T-cell (primary cell): ENCODE measurements around the gene OBP2B. TPM values are rescaled to one million over a fixed set of nuclear protein-coding genes. Genes with fewer than 3 reads are reported as not detected.
"Not testable (repeated sequence)": the region's sequence is repeated elsewhere in the genome, so short reads cannot be mapped to it uniquely, and the experiment has no call there.

ENCODE experiments used
- ATAC-seq, 4 experiments: fragments of 200-7000 bp in 3 of 4; fragments of 150-1000 bp in 1 of 4; cut with Tn5 transposase; replicated peaks in 1 of 4; 1 replicate in 3 of 4; 2 replicates in 1 of 4; pipeline ENCODE4 v1.10.0; 2021; ENCODE audit warnings: moderate library complexity in 3 of 4, mild to moderate bottlenecking in 2 of 4, moderate number of reproducible peaks in 1 of 4
- CTCF ChIA-PET, 2 donors: fragments of 300-600 bp; sonication (Branson Sonifier 250); formaldehyde crosslinking; loops; one replicate each; lab custom pipeline; 2022; ENCODE audit warnings: antibody characterized with exemption in 2 of 2; lab: Charles Lee
- POLR2A ChIA-PET, 2 donors: fragments of 300-600 bp; sonication (Branson Sonifier 250); formaldehyde crosslinking; loops; one replicate each; lab custom pipeline; 2022; ENCODE audit warnings: antibody characterized with exemption in 2 of 2; lab: Charles Lee
- DNase-seq, 35 experiments: peaks; one replicate each; pipeline versions ENCODE4 v3.0.0 to v3.0.0-alpha.2; 2013 to 2023
- H3K27ac ChIP-seq: one replicate; pipeline ENCODE4 v1.5.1; 2013; ENCODE audit warnings: low read length
- H3K27me3 ChIP-seq, 2 experiments: replicated peaks in 1 of 2; 1 replicate in 1 of 2; 2 replicates in 1 of 2; pipeline versions ENCODE4 v1.6.1 to v1.7.0; 2013; ENCODE audit warnings: low read length in 1 of 2, mixed read lengths in 1 of 2; ENCODE audit not compliant: control insufficient read depth in 2 of 2, insufficient read depth in 2 of 2; ENCODE audit errors: extremely low read depth in 1 of 2
- H3K36me3 ChIP-seq, 2 donors: 1 replicate in 1 of 2; 2 replicates in 1 of 2; pipeline versions ENCODE4 v1.6.1 to v1.7.0; 2013; ENCODE audit warnings: low read length in 1 of 2; ENCODE audit not compliant: control insufficient read depth in 2 of 2, insufficient read depth in 1 of 2; ENCODE audit errors: extremely low read depth in 1 of 2
- H3K4me1 ChIP-seq, 2 experiments: 1 replicate in 1 of 2; 2 replicates in 1 of 2; pipeline versions ENCODE4 v1.6.1 to v1.7.0; 2013; ENCODE audit warnings: low read length in 2 of 2, mixed read lengths in 1 of 2; ENCODE audit not compliant: insufficient read depth in 2 of 2, control insufficient read depth in 1 of 2; ENCODE audit errors: extremely low read depth in 1 of 2
- H3K4me3 ChIP-seq, 2 donors: 1 replicate in 1 of 2; 2 replicates in 1 of 2; pipeline versions ENCODE4 v1.5.1 to v1.7.0; 2013; ENCODE audit warnings: mild to moderate bottlenecking in 2 of 2, low read length in 1 of 2, moderate library complexity in 1 of 2; ENCODE audit not compliant: control insufficient read depth in 1 of 2; ENCODE audit errors: extremely low read depth in 1 of 2
- H3K9me3 ChIP-seq: 2 replicates; pipeline ENCODE4 v1.7.0; 2013
- H3K27ac Mint-ChIP-seq, 2 donors: one replicate each; pipeline ENCODE4 v1.8.0; 2020 to 2021; ENCODE audit warnings: mild to moderate bottlenecking in 2 of 2, mixed read lengths in 2 of 2
- H3K27me3 Mint-ChIP-seq, 2 donors: one replicate each; pipeline ENCODE4 v1.8.0; 2021 to 2022; ENCODE audit warnings: mixed read lengths in 2 of 2
- H3K36me3 Mint-ChIP-seq: one replicate; pipeline ENCODE4 v1.8.0; 2021; ENCODE audit warnings: mixed read lengths
- H3K4me1 Mint-ChIP-seq, 3 donors: one replicate each; pipeline ENCODE4 v1.8.0; 2020 to 2022; ENCODE audit warnings: mixed read lengths in 3 of 3, mild to moderate bottlenecking in 1 of 3
- H3K4me3 Mint-ChIP-seq, 3 donors: one replicate each; pipeline ENCODE4 v1.8.0; 2020 to 2022; ENCODE audit warnings: mild to moderate bottlenecking in 3 of 3, mixed read lengths in 3 of 3, moderate library complexity in 3 of 3
- H3K9me3 Mint-ChIP-seq, 3 donors: one replicate each; pipeline ENCODE4 v1.8.0; 2020 to 2022; ENCODE audit warnings: mixed read lengths in 3 of 3
- WGBS: methylation state at CpG from one replicate; pipeline ENCODE4 v1.1.5; 2013; ENCODE audit warnings: missing lambda C conversion rate; ENCODE audit not compliant: insufficient coverage; 5-methylcytosine and 5-hydroxymethylcytosine counted together
- total RNA-seq, 35 experiments: library from RNA in 6 of 35; stranded (reverse) in 6 of 35; fragments of 120-200 nt in 1 of 35; gene quantifications; one replicate each; pipeline versions ENCODE4 v1.2.1 to v1.2.4 and lab custom pipeline; 2013 to 2026

Gene OBP2B
- total RNA-seq, 5 donors from 2014 or later (not counting 1 experiment from before 2014, with no cell fraction given), result not detected

DNA sequence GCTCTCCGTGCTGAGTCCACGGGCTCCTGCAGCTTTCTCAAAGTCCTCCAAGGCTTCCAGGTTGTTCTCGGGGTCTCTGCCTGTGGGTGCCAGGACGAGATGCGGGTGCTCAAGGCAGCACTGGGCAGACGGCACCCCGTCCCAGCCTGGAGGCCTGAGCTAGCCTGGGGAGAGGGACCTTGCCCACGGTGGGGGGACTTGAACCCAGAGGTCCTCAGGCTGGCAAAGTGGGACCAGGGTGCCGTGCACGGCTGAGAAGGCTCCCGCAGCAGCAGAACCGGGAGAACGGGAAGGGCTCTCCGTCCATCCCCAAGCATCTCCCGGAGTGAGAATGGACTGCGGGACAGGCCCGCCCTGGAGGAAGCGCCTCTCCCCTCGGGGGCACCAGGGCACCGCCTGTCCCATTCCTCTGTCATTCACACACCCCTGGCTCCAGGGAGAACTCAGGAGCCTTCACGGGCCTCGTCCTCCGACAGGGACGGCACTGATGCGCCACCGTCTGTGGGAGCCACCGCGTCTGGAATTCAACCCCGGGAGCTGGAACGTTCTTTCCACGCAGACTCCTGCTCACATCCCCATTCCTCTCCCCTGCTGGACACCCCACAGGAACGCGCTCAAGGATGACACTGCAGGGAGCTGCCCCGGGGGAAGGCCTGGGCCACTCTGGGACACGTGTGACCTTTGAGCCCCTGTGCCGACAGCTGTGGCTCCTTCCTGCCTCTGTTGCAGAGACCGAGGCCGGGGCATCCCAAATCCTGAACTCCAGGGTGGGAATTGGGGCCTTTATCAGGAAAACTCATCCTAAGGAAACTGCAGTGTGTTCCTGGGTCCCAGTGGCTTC is 16.3 kb upstream of the OBP2B start:
- Histone ChIP-seq H3K27ac (no peak overlapping the region), H3K36me3 (no peaks in the 10 kb centered on the region), H3K4me3 (no peak overlapping the region), H3K4me1 (no peaks in the 10 kb centered on the region), H3K9me3 (no peaks in the 10 kb centered on the region), H3K27me3 (peaks cover 0 to 39% of the 10 kb centered on the region in 2 experiments)
- no peaks in the 10 kb centered on the region for H3K9me3 Mint-ChIP-seq
- no peak overlapping the region for H3K4me3 Mint-ChIP-seq
- WGBS, result 89% methylated on average over 38 of the region's 38 CpGs
- ChIA-PET CTCF (no interaction called here), POLR2A (no interaction called here)
- no peak overlapping the region for H3K27ac Mint-ChIP-seq
- H3K36me3 Mint-ChIP-seq, result no peaks in the 10 kb centered on the region
- ATAC-seq, result no peak
- H3K27me3 Mint-ChIP-seq, result peaks cover 12 to 16% of the 10 kb centered on the region in 2 donors
- peak in 1 of 35 experiments; percentile 21 for DNase-seq
- H3K4me1 Mint-ChIP-seq, result no peaks in the 10 kb centered on the region

DNA sequence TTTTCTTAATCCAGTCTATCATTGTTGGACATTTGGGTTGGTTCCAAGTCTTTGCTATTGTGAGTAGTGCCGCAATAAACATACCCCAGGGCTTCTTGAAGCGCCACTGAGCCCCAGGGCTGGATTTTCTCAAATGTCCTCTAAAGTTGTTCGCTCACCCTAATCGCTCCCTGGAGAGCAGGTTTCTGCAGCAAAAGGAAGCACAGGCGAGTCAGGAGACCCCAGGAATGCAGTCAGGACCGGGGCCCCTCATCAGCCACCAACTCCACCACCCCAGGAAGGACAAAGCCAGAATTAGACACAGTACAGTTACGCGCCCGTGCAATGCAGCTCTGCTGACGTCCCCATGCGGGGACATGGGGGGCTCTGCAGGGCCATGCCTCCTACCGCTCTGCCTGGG is 15.7 kb upstream of the OBP2B start:
- H3K4me1 ChIP-seq, result no peaks in the 10 kb centered on the region
- H3K36me3 ChIP-seq, result no peaks in the 10 kb centered on the region
- Mint-ChIP-seq H3K4me1 (no peaks in the 10 kb centered on the region), H3K9me3 (no peaks in the 10 kb centered on the region), H3K27me3 (peaks cover 13 to 16% of the 10 kb centered on the region in 2 donors), H3K4me3 (no peak overlapping the region), H3K36me3 (no peaks in the 10 kb centered on the region), H3K27ac (no peak overlapping the region)
- H3K27me3 ChIP-seq, result peaks cover 0 to 39% of the 10 kb centered on the region in 2 experiments
- CTCF ChIA-PET, result no interaction called here
- WGBS, result 78% methylated on average over 10 of the region's 12 CpGs
- no peak overlapping the region for H3K27ac ChIP-seq
- POLR2A ChIA-PET, result no interaction called here
- no peak overlapping the region for H3K4me3 ChIP-seq
- DNase-seq, result no peak
- no peaks in the 10 kb centered on the region for H3K9me3 ChIP-seq
- no peak for ATAC-seq

DNA sequence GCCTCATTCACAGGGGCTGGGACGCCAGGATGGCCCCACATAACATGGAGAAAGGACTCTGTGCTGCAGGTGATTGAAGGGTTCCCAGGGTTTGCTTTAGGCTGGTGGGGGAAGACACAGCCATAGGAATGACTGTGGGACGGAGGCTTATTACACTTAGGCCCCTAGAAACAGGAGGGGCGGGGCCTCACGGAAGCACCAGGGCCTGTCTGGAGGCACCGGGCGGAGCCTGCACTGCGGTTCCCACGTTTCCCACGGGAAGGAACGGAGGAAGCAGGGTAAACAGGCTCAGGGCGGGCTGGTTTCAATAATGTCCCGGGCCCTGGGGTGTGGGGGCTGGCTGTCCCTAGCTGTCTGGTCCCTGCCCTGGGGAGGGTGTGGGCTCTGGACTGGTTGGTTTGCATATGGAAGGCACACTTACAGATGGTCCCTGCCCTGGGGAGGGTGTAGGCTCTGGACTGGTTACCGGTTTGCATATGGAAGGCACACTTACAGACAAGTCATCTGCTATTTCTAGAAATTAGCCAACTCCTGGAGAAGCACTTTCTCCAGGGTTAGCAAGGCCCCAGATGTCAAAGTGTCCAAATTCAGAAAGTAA is 14.2 kb upstream of the OBP2B start:
- H3K9me3 Mint-ChIP-seq, H3K4me3 ChIP-seq, H3K36me3 Mint-ChIP-seq, POLR2A ChIA-PET, H3K27ac ChIP-seq, ATAC-seq, H3K4me3 Mint-ChIP-seq, H3K4me1 ChIP-seq, CTCF ChIA-PET, H3K27ac Mint-ChIP-seq, H3K4me1 Mint-ChIP-seq, H3K36me3 ChIP-seq, H3K9me3 ChIP-seq: not testable (repeated sequence)
- DNase-seq, result peak in 1 of 35 experiments; percentile 14
- peaks cover 0 to 39% of the 10 kb centered on the region in 2 experiments for H3K27me3 ChIP-seq
- WGBS, result 52% methylated on average over 10 of the region's 13 CpGs
- H3K27me3 Mint-ChIP-seq, result peaks cover 22 to 25% of the 10 kb centered on the region in 2 donors

DNA sequence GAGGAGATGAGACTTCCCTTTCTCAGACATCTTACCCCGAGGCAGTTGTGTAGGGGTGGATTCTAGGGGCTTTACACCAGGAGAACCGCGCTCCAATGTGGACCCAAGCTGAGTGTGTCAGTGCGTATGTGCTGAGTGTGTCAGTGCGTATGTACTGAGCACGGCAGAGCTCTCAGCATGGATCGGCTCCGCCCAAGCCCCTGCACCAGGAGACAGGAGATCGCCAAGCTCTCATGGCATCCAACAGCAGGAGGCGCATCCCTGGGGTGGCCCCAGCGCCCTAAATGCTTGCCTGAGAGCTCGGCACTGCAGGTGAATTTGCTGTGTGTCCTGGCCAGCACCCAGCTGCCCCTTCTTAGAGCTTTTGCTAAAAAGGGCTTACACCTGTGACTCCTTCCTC is 12.9 kb upstream of the OBP2B start:
- 90% methylated on average over 11 of the region's 12 CpGs for WGBS
- H3K36me3 Mint-ChIP-seq, H3K9me3 ChIP-seq, H3K4me1 Mint-ChIP-seq, H3K4me3 Mint-ChIP-seq, H3K4me1 ChIP-seq, H3K36me3 ChIP-seq, ATAC-seq, POLR2A ChIA-PET, H3K27ac ChIP-seq, H3K27ac Mint-ChIP-seq, H3K4me3 ChIP-seq, CTCF ChIA-PET, H3K9me3 Mint-ChIP-seq: not testable (repeated sequence)
- peaks cover 32 to 33% of the 10 kb centered on the region in 2 donors for H3K27me3 Mint-ChIP-seq
- peaks cover 0 to 35% of the 10 kb centered on the region in 2 experiments for H3K27me3 ChIP-seq
- peak in 2 of 35 experiments; percentile 0 to 16 for DNase-seq

DNA sequence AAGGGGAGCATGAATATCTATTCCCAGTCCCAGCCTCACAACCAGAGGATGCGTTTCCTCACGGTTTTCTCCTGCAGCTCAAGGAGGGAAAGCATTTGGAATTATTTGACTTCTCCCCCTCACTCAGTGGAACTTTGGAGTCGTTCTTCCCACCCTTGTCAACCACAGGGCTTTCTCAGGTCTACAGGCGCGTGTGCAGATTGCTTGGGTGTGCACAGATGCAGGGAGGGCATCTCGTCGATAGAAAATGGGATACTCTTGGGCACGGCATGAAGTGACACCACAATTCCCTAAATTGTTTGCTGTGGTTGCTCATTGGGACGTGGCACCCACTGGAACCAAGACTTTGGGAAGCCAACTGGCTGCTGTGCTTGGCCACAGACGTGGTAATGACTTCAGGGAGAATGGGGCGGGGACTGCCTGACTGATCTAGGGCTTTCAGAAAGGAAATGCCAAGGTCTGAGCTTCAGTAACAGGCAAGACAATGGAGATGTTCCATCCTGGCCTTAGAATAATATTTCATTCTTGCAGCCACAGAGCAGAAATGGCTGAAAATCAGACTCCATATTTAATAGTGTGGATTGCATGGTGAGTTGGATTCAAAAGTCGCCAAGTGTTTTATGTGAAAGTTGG is 12.2 kb upstream of the OBP2B start:
- WGBS, result 57% methylated on average over 11 of the region's 12 CpGs
- ATAC-seq (no peak), DNase-seq (no peak)
- H3K27ac Mint-ChIP-seq, result peak overlapping the region in 1 of 2 donors; percentile 20
- peaks cover 36% of the 10 kb centered on the region in 2 donors for H3K27me3 Mint-ChIP-seq
- Histone ChIP-seq H3K27ac (no peak overlapping the region), H3K36me3 (no peaks in the 10 kb centered on the region), H3K9me3 (no peaks in the 10 kb centered on the region), H3K27me3 (peaks cover 0 to 28% of the 10 kb centered on the region in 2 experiments), H3K4me1 (no peaks in the 10 kb centered on the region), H3K4me3 (no peak overlapping the region)
- H3K36me3 Mint-ChIP-seq, result no peaks in the 10 kb centered on the region
- no peak overlapping the region for H3K4me3 Mint-ChIP-seq
- H3K9me3 Mint-ChIP-seq, result no peaks in the 10 kb centered on the region
- POLR2A ChIA-PET, result no interaction called here
- CTCF ChIA-PET, result no interaction called here
- H3K4me1 Mint-ChIP-seq, result no peaks in the 10 kb centered on the region

DNA sequence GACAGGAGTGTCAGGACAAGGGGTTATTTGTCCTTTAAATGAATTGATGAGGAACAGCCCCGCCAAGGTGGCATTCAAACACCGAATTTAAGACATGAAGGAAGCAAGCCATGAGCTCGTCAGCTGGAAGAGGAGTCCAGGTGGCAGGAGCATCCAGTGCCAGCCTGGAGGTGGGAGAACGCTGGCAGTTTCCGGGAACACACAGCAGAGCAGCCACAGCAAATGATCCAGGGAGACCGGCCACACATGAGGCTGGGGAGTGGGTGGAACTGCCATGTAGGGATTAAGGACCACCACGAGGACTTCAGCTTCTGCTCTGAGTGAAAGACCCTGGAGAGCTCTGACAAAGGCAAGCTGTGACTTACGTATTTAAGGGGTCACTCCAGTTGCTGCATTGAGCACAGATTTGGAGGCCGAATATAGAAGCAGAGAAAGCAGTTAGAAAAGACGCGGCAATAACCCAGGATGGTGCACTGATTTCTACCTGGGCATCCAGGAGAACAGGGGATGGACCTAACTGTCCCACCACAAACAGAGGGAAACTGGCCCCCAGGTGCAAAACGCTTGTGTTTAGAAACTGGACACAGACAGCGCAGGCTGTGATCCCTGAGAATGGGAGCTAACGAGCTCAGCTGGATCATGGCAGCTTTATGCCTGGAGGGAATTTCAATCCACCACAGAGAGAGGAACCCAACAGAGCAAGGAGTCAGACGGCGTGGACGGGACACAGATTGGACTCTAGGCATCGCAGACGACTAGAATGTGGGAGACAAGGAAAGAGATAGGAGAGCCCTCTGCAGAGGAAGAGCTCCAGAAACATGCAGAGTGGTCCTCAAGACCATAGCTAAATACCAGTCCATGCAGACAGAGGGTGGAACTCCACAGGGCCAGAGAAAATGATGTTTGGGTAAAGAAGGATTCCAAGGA is 9.3 kb upstream of the OBP2B start:
- H3K27ac ChIP-seq, CTCF ChIA-PET, H3K4me1 ChIP-seq, ATAC-seq, H3K4me1 Mint-ChIP-seq, H3K4me3 ChIP-seq, H3K36me3 Mint-ChIP-seq, H3K9me3 Mint-ChIP-seq, H3K9me3 ChIP-seq, H3K4me3 Mint-ChIP-seq, H3K36me3 ChIP-seq, H3K27ac Mint-ChIP-seq: not testable (repeated sequence)
- H3K27me3 Mint-ChIP-seq, result peaks cover 34 to 39% of the 10 kb centered on the region in 2 donors
- POLR2A ChIA-PET, result interaction anchor here in 1 of 2 donors (0.6 kb wide), 1 partner anchor 29 kb away, joined by 3 read pairs; no protein-coding TSS in a partner anchor
- WGBS, result 86% methylated on average over 17 of the region's 19 CpGs
- peak in 1 of 35 experiments; percentile 8 for DNase-seq
- peaks cover 0 to 14% of the 10 kb centered on the region in 2 experiments for H3K27me3 ChIP-seq
